Activated T-helper 1 cell treated with anti-CD3 and anti-CD28 coated beads, Interleukin-12 subunit alpha, Interleukin-12 subunit beta, Interleukin-2, Interleukin-4 antibody, amounts not matched to agents 30 ng/mL and 10 ng/mL and 1 ng/mL, durations not matched to agents 14 hours and 24 hours and 36 hours (primary cell): ENCODE data around the gene WDR75. TPM values are rescaled to one million over a fixed set of nuclear protein-coding genes. Genes with fewer than 3 reads are reported as not detected.

Source experiments
- DNase-seq: peaks from one replicate; pipeline ENCODE4 v3.0.0; 2021; ENCODE audit warnings: low spot score
- H3K27ac Mint-ChIP-seq: one replicate; pipeline ENCODE4 v1.8.0; 2021; ENCODE audit warnings: mild to moderate bottlenecking, mixed read lengths
- H3K27me3 Mint-ChIP-seq: one replicate; pipeline ENCODE4 v1.8.0; 2022; ENCODE audit warnings: mild to moderate bottlenecking, moderate library complexity, mixed read lengths; ENCODE audit not compliant: insufficient read depth
- H3K36me3 Mint-ChIP-seq: one replicate; pipeline ENCODE4 v1.8.0; 2021; ENCODE audit warnings: low read depth, mixed read lengths
- H3K4me1 Mint-ChIP-seq: one replicate; pipeline ENCODE4 v1.8.0; 2021; ENCODE audit warnings: low read depth, mixed read lengths
- H3K4me3 Mint-ChIP-seq: one replicate; pipeline ENCODE4 v1.8.0; 2021; ENCODE audit warnings: mild to moderate bottlenecking, moderate library complexity, mixed read lengths
- H3K9me3 Mint-ChIP-seq: one replicate; pipeline ENCODE4 v1.8.0; 2021; ENCODE audit warnings: mixed read lengths
- intact Hi-C: fragments of 100-400 bp; cut with micrococcal nuclease; formaldehyde crosslinking; loops from one replicate; pipeline ENCODE4 v1.15.1; 2024
- total RNA-seq: library from RNA; stranded (reverse); gene quantifications from 2 replicates; pipeline ENCODE4 v1.2.3, GENCODE V29; 2022

Gene WDR75
- total RNA-seq, 1 donor from 2014 or later, result 112 TPM

GRCh38 chr2:189511210-189511959, 70.1 kb downstream of the WDR75 start:
- no peaks in the 10 kb centered on the region for H3K36me3 Mint-ChIP-seq
- H3K27me3 Mint-ChIP-seq, result peaks cover 5% of the 10 kb centered on the region
- no peak for DNase-seq
- H3K9me3 Mint-ChIP-seq, result no peaks in the 10 kb centered on the region
- no peak overlapping the region for H3K27ac Mint-ChIP-seq
- no peaks in the 10 kb centered on the region for H3K4me1 Mint-ChIP-seq
- H3K4me3 Mint-ChIP-seq, result no peak overlapping the region
- intact Hi-C loops, result no loop called here

- Mint-ChIP-seq H3K36me3 (no peaks in the 10 kb centered on the region), H3K4me3 (no peak overlapping the region), H3K27me3 (peaks cover 5% of the 10 kb centered on the region), H3K9me3 (no peaks in the 10 kb centered on the region), H3K4me1 (no peaks in the 10 kb centered on the region), H3K27ac (no peak overlapping the region)
- intact Hi-C loops, result no loop called here
- DNase-seq, result no peak
Measured at GRCh38 chr2:189511960-189512319, 70.7 kb downstream of the WDR75 start.

DNA sequence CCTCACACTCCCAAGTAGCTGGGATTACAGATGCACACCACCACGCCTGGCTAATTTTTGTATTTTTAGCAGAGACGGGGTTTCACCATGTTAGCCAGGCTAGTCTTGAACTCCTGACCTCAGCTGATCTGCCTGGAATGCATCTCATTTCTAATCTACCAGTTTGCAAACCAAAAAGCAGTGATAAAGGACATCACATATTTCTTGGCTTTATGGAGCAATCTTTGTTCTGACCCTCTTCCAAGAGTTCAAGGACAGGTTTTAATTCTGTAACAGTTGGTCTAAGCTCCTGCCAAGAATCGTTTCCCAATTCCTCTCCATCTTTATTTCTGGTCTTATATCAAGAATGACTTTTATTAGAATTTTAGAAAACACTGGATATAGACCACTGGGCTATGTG, 71.6 kb downstream of the WDR75 start:
- no peak overlapping the region for H3K27ac Mint-ChIP-seq
- H3K9me3 Mint-ChIP-seq, result no peaks in the 10 kb centered on the region
- no peak overlapping the region for H3K4me3 Mint-ChIP-seq
- no peak for DNase-seq
- H3K4me1 Mint-ChIP-seq, result no peaks in the 10 kb centered on the region
- H3K27me3 Mint-ChIP-seq, result peaks cover 7% of the 10 kb centered on the region
- H3K36me3 Mint-ChIP-seq, result no peaks in the 10 kb centered on the region
- intact Hi-C loops, result no loop called here

- Mint-ChIP-seq H3K27ac (no peak overlapping the region), H3K27me3 (peaks cover 7% of the 10 kb centered on the region), H3K4me3 (no peak overlapping the region), H3K4me1 (no peaks in the 10 kb centered on the region), H3K36me3 (no peaks in the 10 kb centered on the region), H3K9me3 (no peaks in the 10 kb centered on the region)
- no peak for DNase-seq
- intact Hi-C loops, result no loop called here
Measured at GRCh38 chr2:189514104-189514503, 72.8 kb downstream of the WDR75 start.

DNA sequence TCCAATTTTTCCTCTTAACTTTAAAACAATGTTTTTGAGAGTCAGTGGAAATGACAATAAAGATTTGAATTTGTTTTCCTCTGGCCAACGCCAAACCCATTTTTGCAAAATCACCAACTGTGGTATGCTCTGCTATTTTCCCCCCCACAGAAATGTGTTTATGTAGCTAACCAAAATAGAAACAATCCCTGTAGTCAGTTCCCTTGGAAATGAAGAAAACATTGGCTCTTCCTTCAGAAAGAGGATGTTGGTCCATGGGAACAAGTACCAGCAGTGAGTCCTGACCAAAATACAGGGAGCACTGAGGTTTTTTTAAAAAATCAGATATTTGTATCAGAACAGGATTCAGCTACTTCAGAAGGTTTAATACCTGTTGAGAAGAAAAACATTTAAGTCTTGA, 74.0 kb downstream of the WDR75 start:
- H3K9me3 Mint-ChIP-seq, result no peaks in the 10 kb centered on the region
- no peaks in the 10 kb centered on the region for H3K36me3 Mint-ChIP-seq
- H3K4me1 Mint-ChIP-seq, result no peaks in the 10 kb centered on the region
- intact Hi-C loops, result no loop called here
- H3K27me3 Mint-ChIP-seq, result peaks cover 7% of the 10 kb centered on the region
- H3K27ac Mint-ChIP-seq, result no peak overlapping the region
- no peak overlapping the region for H3K4me3 Mint-ChIP-seq
- DNase-seq, result no peak

DNA sequence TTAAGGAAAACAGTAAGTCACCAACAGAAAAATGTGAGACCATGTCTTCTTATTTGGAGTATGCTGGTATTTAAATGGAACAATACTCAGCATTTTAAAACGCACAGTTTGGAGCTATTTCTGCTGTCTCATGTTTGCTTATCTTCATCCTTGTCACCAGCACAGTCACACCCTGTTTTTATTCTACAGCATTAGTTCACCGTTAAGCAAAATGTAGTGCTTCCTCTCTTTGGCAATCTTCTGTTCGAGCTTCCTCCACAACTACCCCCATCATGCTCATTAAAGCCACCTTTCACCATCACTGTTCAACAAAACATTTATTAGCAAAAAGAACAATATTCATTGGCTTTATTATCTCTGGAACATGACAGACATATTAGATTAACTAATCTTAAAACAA, 75.3 kb downstream of the WDR75 start:
- no peaks in the 10 kb centered on the region for H3K9me3 Mint-ChIP-seq
- H3K36me3 Mint-ChIP-seq, result no peaks in the 10 kb centered on the region
- no peak for DNase-seq
- H3K4me3 Mint-ChIP-seq, result no peak overlapping the region
- intact Hi-C loops, result no loop called here
- peaks cover 7% of the 10 kb centered on the region for H3K27me3 Mint-ChIP-seq
- no peak overlapping the region for H3K27ac Mint-ChIP-seq
- H3K4me1 Mint-ChIP-seq, result no peaks in the 10 kb centered on the region

- Mint-ChIP-seq H3K4me3 (no peak overlapping the region), H3K27me3 (peaks cover 5% of the 10 kb centered on the region), H3K9me3 (no peaks in the 10 kb centered on the region), H3K36me3 (no peaks in the 10 kb centered on the region), H3K4me1 (no peaks in the 10 kb centered on the region), H3K27ac (no peak overlapping the region)
- DNase-seq, result no peak
- intact Hi-C loops, result no loop called here
Measured at GRCh38 chr2:189517847-189518535, 76.7 kb downstream of the WDR75 start.

DNA sequence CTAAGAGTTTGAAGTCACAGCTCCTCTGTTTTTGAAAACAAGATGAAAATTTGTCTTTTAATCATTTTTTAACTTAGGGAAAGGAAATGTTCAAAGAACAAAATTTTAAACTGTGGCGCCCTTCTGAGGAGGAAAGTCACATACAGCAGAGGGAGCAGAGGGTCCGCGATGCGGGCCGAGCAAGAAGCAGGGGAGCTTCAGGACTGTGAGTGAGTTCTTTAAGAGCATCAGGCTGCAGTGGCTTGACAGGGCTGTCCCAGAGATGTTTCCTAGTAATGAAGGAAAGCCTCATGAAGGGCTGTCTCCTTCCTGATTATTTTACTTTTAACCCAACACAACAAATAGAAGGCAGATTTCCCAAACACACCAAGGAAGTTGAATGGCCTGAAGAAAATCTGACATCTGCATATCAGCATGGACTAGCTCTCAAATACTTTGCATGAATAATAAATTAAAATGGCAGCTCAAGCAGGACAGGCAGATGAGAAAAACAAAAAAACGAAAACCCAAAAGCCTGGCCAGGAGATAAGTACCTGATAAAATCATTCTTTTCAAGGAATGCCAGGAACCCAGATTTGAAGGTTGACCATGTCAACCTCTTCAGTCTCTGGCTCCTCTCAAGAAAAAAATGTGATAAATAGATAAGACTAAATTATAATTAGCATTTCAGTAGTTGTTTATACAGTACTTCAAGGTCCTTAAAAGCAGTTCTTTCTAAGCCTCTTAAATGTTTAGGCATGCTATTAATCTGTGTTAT, 78.5 kb downstream of the WDR75 start:
- no peak overlapping the region for H3K4me3 Mint-ChIP-seq
- no peaks in the 10 kb centered on the region for H3K4me1 Mint-ChIP-seq
- intact Hi-C loops, result no loop called here
- peaks cover 2% of the 10 kb centered on the region for H3K27me3 Mint-ChIP-seq
- no peak overlapping the region for H3K27ac Mint-ChIP-seq
- no peaks in the 10 kb centered on the region for H3K36me3 Mint-ChIP-seq
- no peaks in the 10 kb centered on the region for H3K9me3 Mint-ChIP-seq
- no peak for DNase-seq

DNA sequence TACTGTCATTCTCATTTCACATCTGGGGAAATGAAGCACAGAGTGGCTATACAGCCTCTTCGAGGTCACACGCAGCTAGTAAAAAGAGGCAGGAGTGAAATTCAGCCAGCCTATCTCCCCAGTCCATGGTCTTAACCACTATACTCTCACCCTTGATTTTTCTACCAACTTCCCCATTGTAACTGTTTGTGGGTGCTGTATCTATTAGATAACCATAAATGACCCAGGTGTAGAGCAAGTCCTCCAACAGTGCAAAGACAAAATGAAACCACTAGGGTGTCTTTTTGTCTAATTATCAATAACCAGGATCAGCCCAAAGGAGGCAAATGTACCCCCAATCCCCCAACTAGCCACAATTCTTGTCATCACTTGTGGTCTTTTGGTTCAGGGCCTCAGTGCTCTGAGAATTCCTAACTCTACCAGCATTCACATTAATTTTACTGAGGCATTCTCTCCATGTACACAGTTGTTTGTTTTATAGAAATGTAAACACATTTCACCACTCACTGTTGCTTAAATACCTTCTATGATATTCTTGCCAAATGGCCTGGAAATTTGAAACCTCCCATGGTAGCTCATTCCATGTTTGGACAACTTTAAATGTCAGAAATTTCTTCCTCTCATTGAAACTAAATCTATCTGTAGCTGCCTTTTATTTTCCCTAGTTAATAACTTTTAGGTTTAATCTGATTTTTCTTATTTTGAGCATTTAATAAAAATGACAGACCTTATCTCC, 80.6 kb downstream of the WDR75 start:
- Mint-ChIP-seq H3K36me3 (no peaks in the 10 kb centered on the region), H3K9me3 (no peaks in the 10 kb centered on the region), H3K27me3 (peaks cover 2% of the 10 kb centered on the region), H3K27ac (no peak overlapping the region), H3K4me3 (no peak overlapping the region), H3K4me1 (no peaks in the 10 kb centered on the region)
- intact Hi-C loops, result no loop called here
- no peak for DNase-seq

DNA sequence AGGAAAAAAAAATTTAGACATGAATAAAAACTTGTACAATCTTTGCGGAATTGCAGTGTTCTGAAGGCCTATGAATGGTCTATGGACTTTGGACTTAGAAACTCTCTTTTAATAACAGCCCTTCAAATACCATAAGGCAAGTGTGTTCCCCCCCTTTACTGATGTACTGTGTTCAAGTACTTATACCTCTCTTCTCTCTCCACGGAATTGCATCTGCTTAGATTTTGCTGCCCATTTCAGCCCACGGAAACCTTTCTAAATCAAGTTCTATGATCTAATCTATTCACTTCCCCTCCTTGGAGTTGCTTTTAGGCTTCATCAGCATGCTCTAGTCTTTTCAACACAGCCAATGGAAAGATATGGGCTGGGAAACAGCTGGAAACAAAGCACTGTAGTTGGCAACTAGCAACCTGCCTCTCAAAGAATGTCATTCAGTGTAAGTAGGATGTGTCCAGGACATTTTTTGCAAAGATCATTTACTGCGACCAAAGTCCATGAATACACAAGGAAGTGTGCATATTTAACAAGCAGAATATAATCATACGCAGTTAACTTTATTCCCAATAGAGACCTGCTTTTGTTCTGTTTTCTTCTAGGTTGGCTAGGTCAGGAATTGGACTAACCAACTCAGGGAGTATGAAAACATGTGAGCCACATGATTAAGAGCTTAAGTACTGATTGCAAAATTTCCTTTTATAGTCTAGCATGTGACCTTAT, 81.3 kb downstream of the WDR75 start:
- no peak for DNase-seq
- Mint-ChIP-seq H3K9me3 (no peaks in the 10 kb centered on the region), H3K4me1 (no peaks in the 10 kb centered on the region), H3K27me3 (no peaks in the 10 kb centered on the region), H3K27ac (no peak overlapping the region), H3K36me3 (no peaks in the 10 kb centered on the region), H3K4me3 (no peak overlapping the region)
- intact Hi-C loops, result no loop called here

- Mint-ChIP-seq H3K4me1 (no peaks in the 10 kb centered on the region), H3K27me3 (no peaks in the 10 kb centered on the region), H3K36me3 (no peaks in the 10 kb centered on the region), H3K27ac (no peak overlapping the region), H3K4me3 (no peak overlapping the region), H3K9me3 (no peaks in the 10 kb centered on the region)
- intact Hi-C loops, result no loop called here
- DNase-seq, result no peak
Measured at GRCh38 chr2:189524746-189525145, 83.5 kb downstream of the WDR75 start.
